OCI-LY7 (cell line): ENCODE data around the gene QSOX1. TPM values are rescaled to one million over a fixed set of nuclear protein-coding genes. Genes with fewer than 3 reads are reported as not detected.

Source experiments
- BruUV-seq: library from RNA; stranded (reverse); fragments of 400-500 nt; replicated peaks from 2 replicates; lab custom pipeline; 2021; lab: Mats Ljungman, UMichigan
- CTCF ChIA-PET: fragments of 300-600 bp; sonication (Branson Sonifier 250); formaldehyde crosslinking; loops from one replicate; lab custom pipeline; 2022; ENCODE audit warnings: antibody characterized with exemption; ENCODE audit not compliant: unreplicated experiment; lab: Charles Lee
- POLR2A ChIA-PET: fragments of 300-600 bp; sonication (Branson Sonifier 250); formaldehyde crosslinking; loops from one replicate; lab custom pipeline; 2022; ENCODE audit warnings: antibody characterized with exemption; lab: Charles Lee
- DNase-seq: peaks from one replicate; pipeline ENCODE4 v3.0.0-alpha.2; 2015; ENCODE audit warnings: low spot score
- H2AFZ ChIP-seq: fragments of 200-600 bp; sonication (generic), shearing (Covaris generic); 2 replicates; pipeline ENCODE4 v1.6.1; 2014; ENCODE audit warnings: mild to moderate bottlenecking, antibody characterized with exemption, low read length, moderate library complexity
- H3K27ac ChIP-seq: fragments of 200-600 bp; sonication (generic); 2 replicates; pipeline ENCODE4 v1.5.1; 2014; ENCODE audit warnings: mixed run types, low read depth, mild to moderate bottlenecking, moderate library complexity, low read length, inconsistent platforms; ENCODE audit not compliant: poor library complexity, severe bottlenecking
- H3K36me3 ChIP-seq: fragments of 200-600 bp; sonication (generic); 2 replicates; pipeline ENCODE4 v1.6.1; 2014; ENCODE audit warnings: mild to moderate bottlenecking, antibody characterized with exemption, low read length, moderate library complexity, mixed read lengths; ENCODE audit not compliant: insufficient read depth
- H3K4me1 ChIP-seq: fragments of 200-600 bp; sonication (generic); 2 replicates; pipeline ENCODE4 v1.5.1; 2014; ENCODE audit warnings: mild to moderate bottlenecking, low read length; ENCODE audit not compliant: insufficient read depth, poor library complexity, severe bottlenecking
- H3K4me2 ChIP-seq: fragments of 200-600 bp; sonication (generic); 2 replicates; pipeline ENCODE4 v1.6.1; 2014; ENCODE audit warnings: mild to moderate bottlenecking, low read length
- H3K4me3 ChIP-seq: fragments of 200-600 bp; sonication (generic); 2 replicates; pipeline ENCODE4 v1.5.1; 2014; ENCODE audit warnings: mild to moderate bottlenecking, low read depth, low read length; ENCODE audit not compliant: poor library complexity, severe bottlenecking
- H3K79me2 ChIP-seq: fragments of 200-600 bp; sonication (generic); 2 replicates; pipeline ENCODE4 v1.6.1; 2016; ENCODE audit warnings: low read depth, mild to moderate bottlenecking, low read length, moderate library complexity, mixed read lengths; ENCODE audit not compliant: insufficient read depth
- H3K9me2 ChIP-seq: fragments of 200-600 bp; sonication (generic); 2 replicates; pipeline ENCODE4 v1.6.1; 2016; ENCODE audit warnings: mild to moderate bottlenecking, low read length, mixed read lengths; ENCODE audit not compliant: insufficient read depth
- H3K9me3 ChIP-seq: fragments of 200-600 bp; sonication (generic); 2 replicates; pipeline ENCODE4 v1.6.1; 2014; ENCODE audit warnings: mild to moderate bottlenecking, mixed run types, low read length, mixed read lengths
- H4K20me1 ChIP-seq: fragments of 200-600 bp; sonication (generic); 2 replicates; pipeline ENCODE4 v1.6.1; 2014; ENCODE audit warnings: mild to moderate bottlenecking, antibody characterized with exemption, low read length, moderate library complexity, mixed read lengths; ENCODE audit not compliant: insufficient read depth
- EZH2phosphoT487 ChIP-seq: fragments of 200-600 bp; sonication (generic); IDR thresholded peaks from 2 replicates; pipeline ENCODE4 v1.6.1; 2018; ENCODE audit warnings: low read depth, borderline replicate concordance, mild to moderate bottlenecking, mixed run types, antibody characterized with exemption, low read length, moderate library complexity, mixed read lengths
- intact Hi-C: fragments of 100-400 bp; cut with micrococcal nuclease; formaldehyde crosslinking; loops from one replicate; pipeline ENCODE4 v1.10.0; 2022; ENCODE audit not compliant: unreplicated experiment
- total RNA-seq, 2 experiments: library from RNA; depleted of rRNA in 1 of 2; stranded (reverse); fragments of >200 nt in 1 of 2; shearing (Covaris generic) in 1 of 2; gene quantifications; 2 replicates each; pipeline ENCODE4 v1.2.3, GENCODE V29; 2014 to 2022
- TF ChIP-seq, protein P1 (sequence below): fragments of 200-600 bp; sonication (generic); conservative IDR thresholded peaks from 2 replicates; pipeline ENCODE4 v1.5.1; 2014; ENCODE audit warnings: mild to moderate bottlenecking, antibody characterized with exemption, low read length, moderate library complexity, mixed read lengths

The QSOX1 gene
- total RNA-seq, 2 experiments from 2014 or later: 8.4 to 23.6 TPM

DNA sequence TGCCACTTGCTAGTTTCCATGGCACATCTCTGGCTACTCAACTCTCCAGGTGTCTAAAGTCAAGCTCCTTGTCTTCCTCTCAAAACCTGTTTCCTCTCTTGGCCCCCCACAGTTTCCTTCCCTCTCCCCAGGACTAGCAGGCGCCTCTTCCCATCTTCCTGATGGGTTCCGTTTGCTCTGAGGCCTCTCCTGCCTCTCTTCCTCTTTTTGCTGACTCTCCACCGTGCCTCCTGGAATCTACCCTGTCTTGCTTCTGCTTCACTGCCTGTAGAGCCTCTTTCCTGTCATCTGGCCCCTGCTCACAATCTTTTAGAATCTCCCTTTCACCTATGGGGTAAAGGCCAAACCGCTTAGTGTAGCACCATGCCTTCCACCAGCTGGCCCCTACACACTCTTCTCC lies 53.6 kb downstream of the QSOX1 start:
- H3K4me1 ChIP-seq: no peaks in the 10 kb centered on the region
- no peak overlapping the region for H2AFZ ChIP-seq
- no peaks in the 10 kb centered on the region for H3K9me3 ChIP-seq
- H3K9me2 ChIP-seq: no peaks in the 10 kb centered on the region
- H3K79me2 ChIP-seq: no peaks in the 10 kb centered on the region
- DNase-seq: no peak
- TF ChIP-seq, protein P1, sequence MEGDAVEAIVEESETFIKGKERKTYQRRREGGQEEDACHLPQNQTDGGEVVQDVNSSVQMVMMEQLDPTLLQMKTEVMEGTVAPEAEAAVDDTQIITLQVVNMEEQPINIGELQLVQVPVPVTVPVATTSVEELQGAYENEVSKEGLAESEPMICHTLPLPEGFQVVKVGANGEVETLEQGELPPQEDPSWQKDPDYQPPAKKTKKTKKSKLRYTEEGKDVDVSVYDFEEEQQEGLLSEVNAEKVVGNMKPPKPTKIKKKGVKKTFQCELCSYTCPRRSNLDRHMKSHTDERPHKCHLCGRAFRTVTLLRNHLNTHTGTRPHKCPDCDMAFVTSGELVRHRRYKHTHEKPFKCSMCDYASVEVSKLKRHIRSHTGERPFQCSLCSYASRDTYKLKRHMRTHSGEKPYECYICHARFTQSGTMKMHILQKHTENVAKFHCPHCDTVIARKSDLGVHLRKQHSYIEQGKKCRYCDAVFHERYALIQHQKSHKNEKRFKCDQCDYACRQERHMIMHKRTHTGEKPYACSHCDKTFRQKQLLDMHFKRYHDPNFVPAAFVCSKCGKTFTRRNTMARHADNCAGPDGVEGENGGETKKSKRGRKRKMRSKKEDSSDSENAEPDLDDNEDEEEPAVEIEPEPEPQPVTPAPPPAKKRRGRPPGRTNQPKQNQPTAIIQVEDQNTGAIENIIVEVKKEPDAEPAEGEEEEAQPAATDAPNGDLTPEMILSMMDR: no peak
- H3K36me3 ChIP-seq: no peaks in the 10 kb centered on the region
- no TSS peak for BruUV-seq
- no peak overlapping the region for H3K4me2 ChIP-seq
- no peak overlapping the region for H3K27ac ChIP-seq
- H3K4me3 ChIP-seq: no peak overlapping the region
- POLR2A ChIA-PET: no interaction called here
- H4K20me1 ChIP-seq: no peaks in the 10 kb centered on the region
- CTCF ChIA-PET: no interaction called here
- intact Hi-C loops: no loop called here

DNA sequence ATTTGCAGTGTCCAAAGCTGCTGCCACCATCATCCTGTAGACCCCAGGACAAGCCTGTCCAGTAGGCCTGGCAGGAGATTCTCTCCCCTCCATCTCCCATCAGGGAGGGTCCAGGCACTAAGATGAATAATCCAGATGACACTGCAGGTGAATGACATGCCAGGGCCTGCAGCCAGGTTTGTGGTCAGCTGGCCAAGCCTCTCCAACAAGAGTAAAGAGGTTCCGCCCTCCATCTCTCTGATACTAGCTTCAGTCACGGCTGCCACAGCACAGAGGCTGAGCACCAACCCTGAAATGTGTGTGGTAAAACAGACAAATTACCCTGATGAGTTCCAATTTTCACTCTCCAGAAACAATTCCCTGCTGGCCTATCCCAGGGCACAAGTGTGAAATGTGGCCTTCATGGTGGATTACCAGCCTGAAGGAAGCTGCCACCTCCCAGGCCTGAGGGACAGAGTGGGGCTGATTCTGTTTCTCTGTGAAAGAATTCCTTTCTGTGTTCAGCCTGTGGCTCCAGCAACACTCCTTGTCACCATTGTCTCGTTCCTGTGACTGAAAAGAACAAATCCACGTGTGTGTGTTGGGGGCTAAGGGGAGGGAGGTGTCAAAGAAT lies 55.4 kb downstream of the QSOX1 start:
- intact Hi-C loops: no loop called here
- H3K9me3 ChIP-seq: no peaks in the 10 kb centered on the region
- DNase-seq: no peak
- H3K27ac ChIP-seq: no peak overlapping the region
- H3K4me2 ChIP-seq: no peak overlapping the region
- TF ChIP-seq, protein P1: no peak
- TF ChIP-seq EZH2phosphoT487: no peak
- H3K4me1 ChIP-seq: no peaks in the 10 kb centered on the region
- no TSS peak for BruUV-seq
- H3K9me2 ChIP-seq: no peaks in the 10 kb centered on the region
- CTCF ChIA-PET: no interaction called here
- H3K4me3 ChIP-seq: no peak overlapping the region
- no peak overlapping the region for H2AFZ ChIP-seq
- H4K20me1 ChIP-seq: no peaks in the 10 kb centered on the region
- no peaks in the 10 kb centered on the region for H3K36me3 ChIP-seq
- POLR2A ChIA-PET: no interaction called here
- no peaks in the 10 kb centered on the region for H3K79me2 ChIP-seq

DNA sequence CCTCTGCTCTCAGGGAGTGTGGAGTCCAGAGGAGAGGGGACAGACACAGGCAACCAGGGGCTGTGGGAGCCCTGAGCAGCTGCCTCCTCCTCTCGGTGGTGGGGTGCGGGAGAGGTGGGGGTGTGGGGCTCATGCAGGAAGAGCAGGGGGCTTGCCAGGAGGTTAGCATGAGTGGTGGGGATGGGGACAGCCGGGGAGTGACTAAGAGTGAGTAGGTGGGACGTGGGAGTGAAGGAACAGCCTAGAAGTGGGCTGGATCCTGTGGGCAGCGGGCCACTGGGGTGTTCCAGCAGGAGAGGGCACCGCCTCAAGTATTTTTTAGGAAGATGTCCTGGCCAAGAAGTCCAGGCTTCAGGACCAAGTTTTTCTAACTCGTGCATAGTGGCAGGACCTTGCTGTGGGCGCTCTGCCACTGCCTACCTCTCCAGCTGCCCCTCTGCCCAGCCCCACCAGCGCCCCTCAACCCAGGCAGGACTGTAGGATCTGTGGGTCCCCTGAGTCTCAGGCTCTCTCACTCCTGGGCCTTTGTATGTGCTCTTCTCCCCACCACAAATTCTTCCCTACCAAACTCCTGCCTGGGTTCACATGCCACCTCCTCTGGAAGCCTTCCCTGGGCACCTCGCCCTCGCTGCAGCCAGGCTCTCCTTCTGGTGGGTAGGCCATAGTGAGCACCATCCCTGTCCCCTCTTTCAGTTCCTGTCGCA lies 56.6 kb downstream of the QSOX1 start:
- no peaks in the 10 kb centered on the region for H3K36me3 ChIP-seq
- CTCF ChIA-PET: no interaction called here
- intact Hi-C loops: no loop called here
- no peak overlapping the region for H3K4me2 ChIP-seq
- H3K9me2 ChIP-seq: no peaks in the 10 kb centered on the region
- BruUV-seq: no TSS peak
- no peak overlapping the region for H2AFZ ChIP-seq
- H3K27ac ChIP-seq: no peak overlapping the region
- H4K20me1 ChIP-seq: no peaks in the 10 kb centered on the region
- H3K4me1 ChIP-seq: no peaks in the 10 kb centered on the region
- TF ChIP-seq, protein P1: no peak
- TF ChIP-seq EZH2phosphoT487: no peak
- H3K9me3 ChIP-seq: no peaks in the 10 kb centered on the region
- no peaks in the 10 kb centered on the region for H3K79me2 ChIP-seq
- DNase-seq: no peak
- POLR2A ChIA-PET: interaction anchor here (0.6 kb wide), 1 partner anchor 76 kb away, joined by 3 read pairs; no protein-coding TSS in a partner anchor
- H3K4me3 ChIP-seq: no peak overlapping the region
